ENCODE measurements around the gene ARPC1A.

- no peak for TF ChIP-seq EZH2phosphoT487 (IDR thresholded peaks at IDR 0.05; ENCODE audit: insufficient read depth, low read depth)
- TF ChIP-seq EZH2 (IDR thresholded peaks at IDR 0.05; ENCODE audit: insufficient read depth, poor library complexity, severe bottlenecking) = no peak
Measured at GRCh38 chr7:99359465-99360154, 33.9 kb downstream of the ARPC1A start.
